Measurements from ENCODE around the gene PPIL1.
A peak's percentile ranks its signal among the peaks of the same experiment; 100 is the strongest.

The PPIL1 gene

DNA sequence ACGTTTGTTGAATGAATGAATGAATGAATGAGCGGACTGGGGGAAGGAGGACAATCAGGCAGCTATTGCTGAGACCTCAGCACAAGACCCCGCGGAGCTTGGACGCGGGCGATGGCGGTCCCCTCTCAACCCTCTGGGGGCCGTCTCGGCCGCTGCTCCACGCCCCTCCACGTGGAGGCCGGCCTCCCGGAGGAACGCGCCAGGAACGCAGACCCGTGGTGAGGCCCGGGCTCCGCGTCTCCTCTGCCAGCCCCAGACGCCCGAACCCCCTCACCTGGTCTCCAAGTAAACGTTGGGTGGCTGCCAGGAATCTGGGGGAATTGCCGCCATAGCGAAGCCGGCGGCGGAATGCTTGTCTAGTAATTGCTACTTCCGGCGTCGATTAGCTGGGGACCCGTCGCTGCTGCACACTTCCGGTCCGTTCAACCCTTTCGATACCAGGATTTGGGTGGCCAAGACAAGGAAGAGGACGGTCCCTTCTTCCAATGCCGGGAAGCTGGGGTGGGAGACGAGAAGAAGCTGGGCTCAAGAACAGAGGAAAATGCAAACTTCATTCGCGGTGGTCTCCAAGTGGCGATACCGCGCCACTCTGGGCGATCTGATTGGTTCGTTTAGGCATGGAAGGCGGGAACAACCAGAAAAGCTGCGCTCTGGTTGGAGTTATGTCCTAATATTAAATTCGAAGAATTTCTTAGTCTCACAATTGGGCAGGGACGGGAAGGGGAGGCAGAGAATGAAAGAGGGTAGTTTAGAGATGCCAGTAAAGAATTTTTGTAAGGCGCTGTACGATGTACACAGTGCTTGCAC is at the start of gene PPIL1:
PPIL1 (minus strand) TSS at position 361 of the 807 bp plus-strand sequence; CDS start at position 330, 31 bp downstream.
- H3K4me1 ChIP-seq (ENCODE audit: control insufficient read depth, insufficient read depth, low read length), result peaks cover 3% of the 10 kb centered on the region
- H3K4me3 ChIP-seq (ENCODE audit: low read length), result peak within 1 kb of the TSS; percentile 49
- H3K9me3 ChIP-seq (ENCODE audit: control insufficient read depth, low read length), result no peaks in the 10 kb centered on the region
- H3K27me3 ChIP-seq (ENCODE audit: control insufficient read depth, insufficient read depth, low read length), result no peaks in the 10 kb centered on the region
- peak within 1 kb of the TSS; percentile 79 for H3K9ac ChIP-seq (ENCODE audit: low read length)
- no peaks in the 10 kb centered on the region for H3K36me3 ChIP-seq (ENCODE audit: control insufficient read depth, insufficient read depth, low read length)

DNA sequence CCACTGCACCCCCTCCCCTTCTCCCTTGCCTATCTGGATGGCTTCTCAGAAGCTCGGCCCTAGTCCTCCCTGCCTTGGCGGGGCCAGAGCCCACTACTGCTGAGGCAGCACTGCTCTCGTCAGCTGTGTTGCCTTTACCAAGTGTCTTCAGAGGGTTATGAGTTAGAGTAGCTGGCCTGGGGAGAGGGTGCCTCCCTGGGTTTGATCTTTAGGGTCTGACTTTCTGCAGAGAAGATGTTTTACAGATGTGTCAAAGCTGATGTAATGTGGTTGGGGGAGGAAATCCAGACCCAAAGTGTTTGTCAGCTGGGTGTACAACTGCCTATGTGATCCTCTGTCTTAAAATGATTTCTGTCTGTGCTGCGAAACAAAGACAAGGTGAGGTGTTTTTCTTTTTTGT is 49.5 kb upstream of the PPIL1 start:
- no peaks in the 10 kb centered on the region for H3K36me3 ChIP-seq (ENCODE audit: control insufficient read depth, insufficient read depth, low read length)

DNA sequence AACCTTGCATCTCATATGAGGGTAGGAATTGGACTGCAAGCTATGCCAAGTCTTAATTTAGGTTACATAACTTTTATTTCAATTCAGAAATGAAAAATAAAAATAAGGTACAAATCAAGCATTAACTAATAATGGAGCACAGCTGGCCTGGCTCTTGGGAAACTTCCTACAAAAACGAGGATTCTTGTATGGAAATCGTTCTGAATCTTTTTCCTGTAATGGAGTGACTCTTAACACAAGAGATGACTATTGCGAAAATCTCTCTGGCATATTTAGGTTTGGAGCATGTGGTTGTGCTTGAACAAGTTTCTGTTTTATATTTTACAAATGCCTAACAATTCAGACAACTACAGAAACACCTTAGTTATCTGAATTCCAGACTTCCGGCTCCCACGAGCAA is 45.9 kb upstream of the PPIL1 start:
- no peaks in the 10 kb centered on the region for H3K36me3 ChIP-seq (ENCODE audit: control insufficient read depth, insufficient read depth, low read length)
- no peak overlapping the region for H3K9ac ChIP-seq (ENCODE audit: low read length)
- no peaks in the 10 kb centered on the region for H3K27me3 ChIP-seq (ENCODE audit: control insufficient read depth, insufficient read depth, low read length)
- no peaks in the 10 kb centered on the region for H3K9me3 ChIP-seq (ENCODE audit: control insufficient read depth, low read length)
- H3K4me1 ChIP-seq (ENCODE audit: control insufficient read depth, insufficient read depth, low read length), result peaks cover 21% of the 10 kb centered on the region
- no peak overlapping the region for H3K4me3 ChIP-seq (ENCODE audit: low read length)

More for the DNA sequence above, 49.5 kb upstream of the PPIL1 start:
- H3K4me1 ChIP-seq (ENCODE audit: control insufficient read depth, insufficient read depth, low read length), result peaks cover 10% of the 10 kb centered on the region
- H3K27me3 ChIP-seq (ENCODE audit: control insufficient read depth, insufficient read depth, low read length), result no peaks in the 10 kb centered on the region
- H3K9me3 ChIP-seq (ENCODE audit: control insufficient read depth, low read length), result no peaks in the 10 kb centered on the region
- no peak overlapping the region for H3K4me3 ChIP-seq (ENCODE audit: low read length)
- no peak overlapping the region for H3K9ac ChIP-seq (ENCODE audit: low read length)

DNA sequence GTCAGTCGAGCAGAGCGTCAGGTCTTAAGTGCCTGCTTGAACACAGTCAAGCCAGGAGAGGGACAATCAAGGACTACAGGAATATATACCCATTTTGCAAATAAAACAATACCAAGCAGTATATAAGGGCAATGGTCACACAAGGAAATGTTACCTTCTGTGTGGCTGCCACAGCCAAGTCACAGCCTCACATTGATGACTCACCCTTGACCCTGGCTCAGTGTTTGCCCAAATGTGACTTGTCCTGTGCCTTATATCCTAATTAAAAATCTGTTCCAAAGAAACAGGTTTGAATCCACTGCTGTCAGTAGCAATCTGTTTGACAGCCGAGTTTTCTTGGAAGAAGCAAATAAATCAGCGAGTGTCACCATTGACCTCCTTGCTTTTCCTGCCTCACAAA is 45.4 kb upstream of the PPIL1 start:
- Histone ChIP-seq H3K27me3 (ENCODE audit: control insufficient read depth, insufficient read depth, low read length) (no peaks in the 10 kb centered on the region), H3K4me1 (ENCODE audit: control insufficient read depth, insufficient read depth, low read length) (peaks cover 22% of the 10 kb centered on the region), H3K36me3 (ENCODE audit: control insufficient read depth, insufficient read depth, low read length) (no peaks in the 10 kb centered on the region), H3K9ac (ENCODE audit: low read length) (no peak overlapping the region), H3K9me3 (ENCODE audit: control insufficient read depth, low read length) (no peaks in the 10 kb centered on the region), H3K4me3 (ENCODE audit: low read length) (no peak overlapping the region)

DNA sequence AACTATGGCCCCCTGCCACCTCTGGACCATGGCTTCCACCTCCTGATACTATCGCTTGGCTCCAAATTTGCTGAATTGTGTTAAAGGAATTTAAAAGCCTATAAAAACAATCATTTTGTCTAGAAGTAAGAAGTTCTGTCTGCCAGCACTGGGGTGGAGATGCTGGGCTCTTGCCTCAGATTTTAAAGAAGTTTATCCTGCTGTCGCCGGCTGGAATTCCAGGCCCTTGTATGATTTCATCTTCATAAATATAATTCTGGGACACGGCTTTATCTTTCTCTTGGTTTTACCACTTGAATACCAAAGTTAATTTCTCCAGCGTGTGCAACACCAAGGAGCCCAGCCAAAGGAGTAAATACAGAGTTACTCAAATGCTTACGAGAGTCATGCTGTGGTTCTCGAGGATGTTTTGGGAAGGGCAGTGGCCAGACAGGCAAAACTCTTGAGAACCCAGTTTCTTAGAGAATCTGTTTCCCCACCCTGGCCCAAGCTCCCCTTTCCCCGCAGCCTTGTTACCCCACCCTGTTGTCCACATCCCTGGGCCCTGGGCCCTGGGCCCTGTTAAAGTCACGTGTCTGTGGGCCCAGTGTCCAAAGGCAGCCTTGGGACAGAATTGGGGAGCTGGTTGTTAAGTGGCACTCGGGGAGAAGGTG is 43.1 kb upstream of the PPIL1 start:
- H3K4me3 ChIP-seq (ENCODE audit: low read length), result no peak overlapping the region
- H3K9me3 ChIP-seq (ENCODE audit: control insufficient read depth, low read length), result no peaks in the 10 kb centered on the region
- H3K36me3 ChIP-seq (ENCODE audit: control insufficient read depth, insufficient read depth, low read length), result no peaks in the 10 kb centered on the region
- H3K4me1 ChIP-seq (ENCODE audit: control insufficient read depth, insufficient read depth, low read length), result peaks cover 43% of the 10 kb centered on the region
- H3K9ac ChIP-seq (ENCODE audit: low read length), result no peak overlapping the region
- H3K27me3 ChIP-seq (ENCODE audit: control insufficient read depth, insufficient read depth, low read length), result no peaks in the 10 kb centered on the region

DNA sequence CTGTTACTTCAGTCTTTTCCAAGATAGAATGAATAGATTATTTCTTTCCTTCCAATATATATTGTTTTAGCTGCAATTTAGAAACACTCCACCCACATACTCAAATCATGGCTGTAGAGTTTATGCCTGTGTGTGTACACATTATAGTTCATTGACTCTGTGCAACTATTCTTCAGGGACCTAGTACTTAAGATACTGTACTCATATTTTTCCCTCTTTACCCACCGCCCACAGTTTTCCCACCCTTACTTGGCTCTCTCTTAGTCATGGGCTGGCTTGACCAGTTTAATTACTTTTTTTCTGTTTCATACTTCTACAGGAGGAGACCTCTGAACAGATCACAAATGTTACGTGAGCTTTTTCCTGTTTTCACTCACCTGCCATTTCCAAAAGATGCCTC is 41.5 kb upstream of the PPIL1 start:
- Histone ChIP-seq H3K27me3 (ENCODE audit: control insufficient read depth, insufficient read depth, low read length) (no peaks in the 10 kb centered on the region), H3K9ac (ENCODE audit: low read length) (no peak overlapping the region), H3K9me3 (ENCODE audit: control insufficient read depth, low read length) (no peaks in the 10 kb centered on the region), H3K36me3 (ENCODE audit: control insufficient read depth, insufficient read depth, low read length) (no peaks in the 10 kb centered on the region), H3K4me1 (ENCODE audit: control insufficient read depth, insufficient read depth, low read length) (peaks cover 43% of the 10 kb centered on the region), H3K4me3 (ENCODE audit: low read length) (no peak overlapping the region)

DNA sequence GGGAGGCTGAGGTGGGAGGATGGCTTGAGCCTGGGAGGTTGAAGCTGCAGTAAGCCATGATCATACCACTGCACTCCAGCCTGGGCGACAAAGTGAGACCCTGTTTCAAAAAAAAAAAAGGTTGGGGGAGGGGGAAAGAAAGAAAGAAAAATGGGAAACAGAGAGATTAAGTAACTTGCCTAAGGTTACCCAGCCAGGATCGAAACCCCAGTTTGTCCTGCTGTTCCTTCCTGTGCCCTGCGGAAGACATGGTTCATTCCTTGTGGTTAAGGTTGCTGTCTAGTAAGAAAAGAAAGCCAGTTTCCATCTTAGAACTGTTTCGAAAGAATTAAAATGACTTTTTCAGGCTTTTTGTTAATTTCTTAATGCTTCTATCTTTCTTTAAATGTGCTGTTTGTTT is 41.0 kb upstream of the PPIL1 start:
- peaks cover 43% of the 10 kb centered on the region for H3K4me1 ChIP-seq (ENCODE audit: control insufficient read depth, insufficient read depth, low read length)
- no peak overlapping the region for H3K4me3 ChIP-seq (ENCODE audit: low read length)
- no peaks in the 10 kb centered on the region for H3K36me3 ChIP-seq (ENCODE audit: control insufficient read depth, insufficient read depth, low read length)
- no peaks in the 10 kb centered on the region for H3K9me3 ChIP-seq (ENCODE audit: control insufficient read depth, low read length)
- no peaks in the 10 kb centered on the region for H3K27me3 ChIP-seq (ENCODE audit: control insufficient read depth, insufficient read depth, low read length)
- H3K9ac ChIP-seq (ENCODE audit: low read length), result no peak overlapping the region

DNA sequence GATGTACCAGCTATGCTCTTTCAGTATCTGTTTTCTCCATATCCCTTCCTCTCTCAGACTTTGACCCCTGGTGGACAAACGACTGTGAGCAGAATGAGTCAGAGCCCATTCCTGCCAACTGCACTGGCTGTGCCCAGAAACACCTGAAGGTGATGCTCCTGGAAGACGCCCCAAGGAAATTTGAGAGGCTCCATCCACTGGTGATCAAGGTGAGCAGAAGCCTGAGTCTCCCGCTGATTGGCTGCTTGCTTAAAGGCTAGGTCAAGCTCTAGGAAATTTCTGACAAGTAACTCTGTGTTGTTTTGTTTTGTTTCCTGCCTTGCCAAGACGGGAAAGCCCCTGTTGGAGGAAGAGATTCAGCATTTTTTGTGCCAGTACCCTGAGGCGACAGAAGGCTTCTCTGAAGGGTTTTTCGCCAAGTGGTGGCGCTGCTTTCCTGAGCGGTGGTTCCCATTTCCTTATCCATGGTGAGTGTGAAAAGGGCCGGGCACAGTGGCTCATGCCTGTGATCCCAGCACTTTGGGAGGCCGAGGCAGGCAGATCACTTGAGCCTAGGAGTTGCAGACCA is 39.7 kb upstream of the PPIL1 start:
- H3K4me1 ChIP-seq (ENCODE audit: control insufficient read depth, insufficient read depth, low read length), result peaks cover 32% of the 10 kb centered on the region
- no peaks in the 10 kb centered on the region for H3K36me3 ChIP-seq (ENCODE audit: control insufficient read depth, insufficient read depth, low read length)
- no peak overlapping the region for H3K4me3 ChIP-seq (ENCODE audit: low read length)
- no peak overlapping the region for H3K9ac ChIP-seq (ENCODE audit: low read length)
- H3K9me3 ChIP-seq (ENCODE audit: control insufficient read depth, low read length), result no peaks in the 10 kb centered on the region
- no peaks in the 10 kb centered on the region for H3K27me3 ChIP-seq (ENCODE audit: control insufficient read depth, insufficient read depth, low read length)

DNA sequence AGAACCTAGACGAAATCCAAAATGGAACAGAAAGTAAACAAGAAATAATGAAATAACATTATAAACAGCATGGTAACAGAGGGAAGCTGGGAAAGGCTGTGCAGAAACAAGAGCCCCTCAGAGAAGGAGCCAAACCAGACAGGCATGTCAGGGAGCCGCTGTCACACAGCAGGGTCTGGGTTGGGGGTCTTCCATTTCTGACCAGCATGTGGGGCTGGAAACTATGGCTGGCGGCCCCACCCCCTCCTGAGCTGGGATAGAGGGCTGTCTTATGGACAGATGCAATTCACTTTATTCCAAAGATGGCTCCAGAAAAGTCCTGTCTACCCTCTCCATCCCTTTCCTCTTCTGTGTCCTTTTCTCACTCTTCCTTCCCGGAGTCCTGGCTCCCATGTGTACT is 38.5 kb upstream of the PPIL1 start:
- Histone ChIP-seq H3K4me1 (ENCODE audit: control insufficient read depth, insufficient read depth, low read length) (peaks cover 25% of the 10 kb centered on the region), H3K27me3 (ENCODE audit: control insufficient read depth, insufficient read depth, low read length) (no peaks in the 10 kb centered on the region), H3K9me3 (ENCODE audit: control insufficient read depth, low read length) (no peaks in the 10 kb centered on the region), H3K9ac (ENCODE audit: low read length) (no peak overlapping the region), H3K36me3 (ENCODE audit: control insufficient read depth, insufficient read depth, low read length) (no peaks in the 10 kb centered on the region), H3K4me3 (ENCODE audit: low read length) (no peak overlapping the region)

DNA sequence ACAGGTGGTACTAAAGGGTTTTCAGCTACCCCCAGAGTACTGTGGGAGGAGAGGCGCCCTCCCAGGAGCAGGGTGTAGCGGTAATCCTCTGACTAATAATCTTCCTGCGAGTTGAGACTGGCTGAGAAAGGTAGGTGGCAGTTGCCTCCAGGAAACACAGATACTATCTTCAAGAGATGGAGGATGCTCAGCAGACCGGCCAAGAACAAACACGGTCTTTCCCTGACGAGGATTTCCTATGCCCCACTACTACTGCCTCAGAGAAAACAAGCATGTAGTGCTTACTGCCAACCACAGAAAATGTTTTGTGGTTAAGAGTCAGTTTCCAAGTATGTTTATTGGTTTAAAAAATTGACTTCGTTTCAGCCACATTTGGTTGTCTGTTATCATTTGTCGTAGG is 38.0 kb upstream of the PPIL1 start:
- H3K4me3 ChIP-seq (ENCODE audit: low read length), result no peak overlapping the region
- H3K9ac ChIP-seq (ENCODE audit: low read length), result no peak overlapping the region
- no peaks in the 10 kb centered on the region for H3K36me3 ChIP-seq (ENCODE audit: control insufficient read depth, insufficient read depth, low read length)
- H3K27me3 ChIP-seq (ENCODE audit: control insufficient read depth, insufficient read depth, low read length), result no peaks in the 10 kb centered on the region
- H3K9me3 ChIP-seq (ENCODE audit: control insufficient read depth, low read length), result no peaks in the 10 kb centered on the region
- H3K4me1 ChIP-seq (ENCODE audit: control insufficient read depth, insufficient read depth, low read length), result peaks cover 27% of the 10 kb centered on the region

DNA sequence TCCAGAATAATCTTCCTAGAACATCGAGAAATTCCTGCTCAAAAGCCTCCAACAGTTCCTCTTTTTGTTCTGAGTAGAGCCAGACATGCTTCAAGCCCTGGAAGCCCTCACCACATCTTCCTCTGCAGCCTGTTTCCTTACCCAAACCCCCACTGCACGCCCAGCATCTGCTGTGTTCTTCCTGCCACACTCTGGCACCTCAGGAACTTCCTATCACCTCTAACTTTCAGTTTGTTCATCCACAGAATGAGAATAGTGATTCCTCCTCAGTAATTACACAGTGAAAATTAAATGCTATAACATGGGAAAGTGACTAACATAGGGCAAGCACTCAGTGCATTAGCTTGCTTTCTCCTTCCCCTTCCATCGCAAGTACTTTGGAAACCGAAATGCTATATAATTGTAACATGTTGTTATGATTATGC is 37.4 kb upstream of the PPIL1 start:
- H3K36me3 ChIP-seq (ENCODE audit: control insufficient read depth, insufficient read depth, low read length), result no peaks in the 10 kb centered on the region
- H3K9me3 ChIP-seq (ENCODE audit: control insufficient read depth, low read length), result no peaks in the 10 kb centered on the region
- H3K9ac ChIP-seq (ENCODE audit: low read length), result no peak overlapping the region
- peaks cover 30% of the 10 kb centered on the region for H3K4me1 ChIP-seq (ENCODE audit: control insufficient read depth, insufficient read depth, low read length)
- no peaks in the 10 kb centered on the region for H3K27me3 ChIP-seq (ENCODE audit: control insufficient read depth, insufficient read depth, low read length)
- no peak overlapping the region for H3K4me3 ChIP-seq (ENCODE audit: low read length)

DNA sequence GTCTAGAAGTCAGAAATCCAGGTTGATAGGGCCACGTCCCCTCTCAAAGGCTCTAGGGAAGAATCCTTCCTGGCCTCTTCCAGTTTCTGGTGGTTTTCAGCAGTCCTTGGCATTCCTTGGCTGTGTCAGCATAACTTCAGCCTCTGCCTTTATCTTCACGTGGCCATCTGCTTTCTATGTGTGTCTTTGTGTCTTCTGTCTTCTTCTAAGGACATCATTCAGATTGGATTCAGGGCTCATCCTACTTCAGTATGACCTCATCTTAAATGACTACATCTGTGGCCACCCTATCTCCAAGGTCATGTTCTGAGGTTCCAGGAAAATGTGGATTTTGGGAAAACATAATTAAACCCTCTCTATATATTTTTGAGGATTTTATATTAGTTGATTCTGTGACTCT is 34.1 kb upstream of the PPIL1 start:
- Histone ChIP-seq H3K9me3 (ENCODE audit: control insufficient read depth, low read length) (no peaks in the 10 kb centered on the region), H3K9ac (ENCODE audit: low read length) (no peak overlapping the region), H3K27me3 (ENCODE audit: control insufficient read depth, insufficient read depth, low read length) (no peaks in the 10 kb centered on the region), H3K4me1 (ENCODE audit: control insufficient read depth, insufficient read depth, low read length) (peaks cover 34% of the 10 kb centered on the region), H3K4me3 (ENCODE audit: low read length) (no peak overlapping the region), H3K36me3 (ENCODE audit: control insufficient read depth, insufficient read depth, low read length) (no peaks in the 10 kb centered on the region)

Data from mucosa of stomach (tissue), 1 donor.